OCI-LY3 (cell line): Measurements from ENCODE around the gene DCUN1D4.
"Not testable (repeated sequence)": the region's sequence is repeated elsewhere in the genome, so short reads cannot be mapped to it uniquely, and the experiment has no call there.

ENCODE experiments used
- H2AFZ ChIP-seq: fragments of 200-600, 300-600 bp; shearing (Covaris generic); 2 replicates; pipeline ENCODE4 v1.6.0; 2014; ENCODE audit warnings: antibody characterized with exemption, low read depth, low read length
- H3K27ac ChIP-seq: fragments of 200-600, 300-600 bp; sonication (generic); 2 replicates; pipeline ENCODE4 v1.5.1; 2014; ENCODE audit warnings: mild to moderate bottlenecking, low read length, moderate library complexity, mixed read lengths
- H3K27me3 ChIP-seq: fragments of 200-600, 300-600 bp; sonication (generic); 2 replicates; pipeline ENCODE4 v1.6.1; 2014; ENCODE audit warnings: low read depth, low read length, mixed read lengths
- H3K36me3 ChIP-seq: fragments of 200-600, 300-600 bp; sonication (generic); replicated peaks from 2 replicates; pipeline ENCODE3; 2014; ENCODE audit warnings: low read depth, low read length, mixed read lengths
- H3K4me1 ChIP-seq: fragments of 300-600, 200-600 bp; sonication (generic); 2 replicates; pipeline ENCODE4 v1.6.1; 2014; ENCODE audit warnings: low read length, mixed read lengths
- H3K4me2 ChIP-seq: fragments of 200-600, 300-600 bp; sonication (generic); 2 replicates; pipeline ENCODE4 v1.6.1; 2014; ENCODE audit warnings: low read length, mixed read lengths
- H3K4me3 ChIP-seq: fragments of 300-600, 200-600 bp; sonication (generic); 2 replicates; pipeline ENCODE4 v1.5.1; 2014; ENCODE audit warnings: antibody characterized with exemption, mild to moderate bottlenecking, low read length, moderate library complexity
- H3K79me2 ChIP-seq: fragments of 300-600, 200-600 bp; shearing (Covaris generic); 2 replicates; pipeline ENCODE4 v1.6.1; 2014; ENCODE audit warnings: mild to moderate bottlenecking, low read length, mixed read lengths
- H3K9ac ChIP-seq: fragments of 300-600, 200-600 bp; shearing (Covaris generic); 2 replicates; pipeline ENCODE4 v1.6.0; 2014; ENCODE audit warnings: mild to moderate bottlenecking, low read length, moderate library complexity
- H3K9me3 ChIP-seq: fragments of 200-600, 300-600 bp; shearing (Covaris generic); 2 replicates; pipeline ENCODE4 v1.6.1; 2014; ENCODE audit warnings: low read length, mixed read lengths; ENCODE audit not compliant: insufficient read depth
- H4K20me1 ChIP-seq: fragments of 200-600, 300-600 bp; sonication (generic); 2 replicates; pipeline ENCODE4 v1.6.1; 2016; ENCODE audit warnings: low read length, mixed read lengths; ENCODE audit not compliant: insufficient read depth
- CTCF ChIP-seq: fragments of 200-600, 300-600 bp; sonication (generic); IDR thresholded peaks from 2 replicates; pipeline ENCODE4 v1.5.1; 2014; ENCODE audit warnings: antibody characterized with exemption, low read length, low read depth
- EZH2phosphoT487 ChIP-seq: fragments of 200-600 bp; shearing (Covaris generic); IDR thresholded peaks from 2 replicates; pipeline ENCODE4 v1.6.1; 2018; ENCODE audit warnings: antibody characterized with exemption, mixed run types, low read depth

The DCUN1D4 gene

DNA sequence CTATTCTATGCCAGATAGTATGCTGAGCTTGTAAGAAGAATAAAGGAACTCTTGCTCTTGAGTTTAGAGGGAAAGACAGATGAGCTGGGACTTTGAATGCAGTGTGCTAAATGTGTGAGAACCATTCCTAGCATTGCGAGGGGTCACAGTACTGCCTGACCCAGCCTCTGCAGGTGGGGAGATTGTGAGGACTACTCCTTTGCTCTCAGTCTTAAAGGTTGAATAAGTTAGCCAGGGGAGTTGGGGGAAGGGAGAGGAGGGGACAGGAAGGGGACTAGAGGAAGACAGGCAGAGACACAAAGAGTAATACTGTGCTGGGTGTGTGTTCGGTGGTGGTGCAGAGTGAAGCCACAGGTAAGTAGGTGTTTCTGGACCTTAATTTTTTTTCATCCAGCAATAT lies 41.7 kb downstream of the DCUN1D4 start:
- Histone ChIP-seq H2AFZ (no peak overlapping the region), H3K4me2 (no peak overlapping the region), H3K9me3 (no peaks in the 10 kb centered on the region), H4K20me1 (no peaks in the 10 kb centered on the region), H3K79me2 (no peaks in the 10 kb centered on the region), H3K9ac (no peak overlapping the region), H3K27me3 (no peaks in the 10 kb centered on the region), H3K36me3 (peaks cover 21% of the 10 kb centered on the region), H3K27ac (no peak overlapping the region), H3K4me3 (no peak overlapping the region), H3K4me1 (no peaks in the 10 kb centered on the region)
- no peak for TF ChIP-seq EZH2phosphoT487
- no peak for TF ChIP-seq CTCF

GRCh38 chr4:51885363-51885762 lies 42.4 kb downstream of the DCUN1D4 start:
- Histone ChIP-seq H3K79me2 (no peaks in the 10 kb centered on the region), H3K9me3 (no peaks in the 10 kb centered on the region), H3K4me1 (no peaks in the 10 kb centered on the region), H3K4me2 (no peak overlapping the region), H3K4me3 (no peak overlapping the region), H2AFZ (no peak overlapping the region), H3K36me3 (peaks cover 20% of the 10 kb centered on the region), H3K27me3 (no peaks in the 10 kb centered on the region), H3K27ac (no peak overlapping the region), H4K20me1 (no peaks in the 10 kb centered on the region), H3K9ac (no peak overlapping the region)
- no peak for TF ChIP-seq EZH2phosphoT487
- TF ChIP-seq CTCF: peak; percentile 51

GRCh38 chr4:51890760-51891159 lies 47.8 kb downstream of the DCUN1D4 start:
- Histone ChIP-seq H3K79me2 (no peaks in the 10 kb centered on the region), H3K36me3 (peaks cover 19% of the 10 kb centered on the region), H3K9ac (no peak overlapping the region), H4K20me1 (no peaks in the 10 kb centered on the region), H3K9me3 (no peaks in the 10 kb centered on the region), H3K4me3 (no peak overlapping the region), H3K4me2 (no peak overlapping the region), H3K4me1 (peaks cover 9% of the 10 kb centered on the region), H2AFZ (no peak overlapping the region), H3K27ac (no peak overlapping the region), H3K27me3 (no peaks in the 10 kb centered on the region)
- TF ChIP-seq EZH2phosphoT487: no peak
- no peak for TF ChIP-seq CTCF

GRCh38 chr4:51893402-51893801 lies 50.4 kb downstream of the DCUN1D4 start:
- H3K36me3 ChIP-seq: peaks cover 20% of the 10 kb centered on the region
- not testable (repeated sequence) for H3K4me3 ChIP-seq, H3K4me2 ChIP-seq

More at GRCh38 chr4:51893402-51893801, 50.4 kb downstream of the DCUN1D4 start:
- H3K79me2 ChIP-seq, H3K9me3 ChIP-seq, H3K27ac ChIP-seq, H4K20me1 ChIP-seq, H3K9ac ChIP-seq, H2AFZ ChIP-seq, H3K27me3 ChIP-seq: not testable (repeated sequence)
- H3K4me1 ChIP-seq: peaks cover 13% of the 10 kb centered on the region
